HepG2 (cell line): ENCODE results near the gene ABCG5. TPM values are rescaled to one million over a fixed set of nuclear protein-coding genes. Genes with fewer than 3 reads are reported as not detected.

ENCODE experiments used
- CC2D1A ChIP-seq: sonication (generic); formaldehyde crosslinking; IDR thresholded peaks from 2 replicates; pipeline ENCODE4 v1.8.1; 2023; ENCODE audit warnings: mild to moderate bottlenecking, missing genetic modification reagents
- ETV5 ChIP-seq: IDR thresholded peaks from 2 replicates; pipeline ENCODE4 v1.6.1; 2018; ENCODE audit warnings: missing biosample characterization, missing genetic modification reagents, inconsistent platforms, borderline replicate concordance
- GATAD1 ChIP-seq: IDR thresholded peaks from 2 replicates; pipeline ENCODE4 v1.6.1; 2016; ENCODE audit warnings: missing genetic modification reagents, missing compliant biosample characterization
- HNF1A ChIP-seq, 2 experiments: sonication (generic) in 1 of 2; formaldehyde crosslinking in 1 of 2; IDR thresholded peaks; 2 replicates each; pipeline versions ENCODE4 v1.4.0 to v1.6.1; 2016 to 2020; ENCODE audit warnings: borderline replicate concordance in 1 of 2, low read depth in 1 of 2, mild to moderate bottlenecking in 1 of 2, missing genetic modification reagents in 1 of 2
- HNRNPLL ChIP-seq: fragments of 200-400 bp; formaldehyde crosslinking; IDR thresholded peaks from 2 replicates; pipeline ENCODE4 v1.6.1; 2017; ENCODE audit warnings: mild to moderate bottlenecking, low read depth, low read length; ENCODE audit not compliant: poor library complexity, severe bottlenecking
- HOXA3 ChIP-seq: sonication (generic); formaldehyde crosslinking; IDR thresholded peaks from 2 replicates; pipeline ENCODE4 v1.5.0; 2020; ENCODE audit warnings: missing genetic modification reagents
- KDM4B ChIP-seq: sonication (generic); formaldehyde crosslinking; IDR thresholded peaks from 2 replicates; pipeline ENCODE4 v1.4.0; 2020; ENCODE audit warnings: missing genetic modification reagents
- NFKBIZ ChIP-seq: IDR thresholded peaks from 2 replicates; pipeline ENCODE4 v1.6.1; 2018; ENCODE audit warnings: missing genetic modification reagents, missing compliant biosample characterization
- ZFP91 ChIP-seq: sonication (generic); formaldehyde crosslinking; IDR thresholded peaks from 2 replicates; pipeline ENCODE4 v1.9.0; 2022; ENCODE audit warnings: missing genetic modification reagents, mild to moderate bottlenecking, borderline replicate concordance
- ZNF276 ChIP-seq: sonication (generic); formaldehyde crosslinking; IDR thresholded peaks from 2 replicates; pipeline ENCODE4 v1.4.0; 2020; ENCODE audit warnings: mild to moderate bottlenecking, low read depth, missing genetic modification reagents
- ZNF616 ChIP-seq: sonication (generic); formaldehyde crosslinking; IDR thresholded peaks from 2 replicates; pipeline ENCODE4 v1.5.0; 2020; ENCODE audit warnings: low read depth, mild to moderate bottlenecking, missing genetic modification reagents
- ZNF749 ChIP-seq: sonication (generic); formaldehyde crosslinking; IDR thresholded peaks from 2 replicates; pipeline ENCODE4 v1.8.0; 2022; ENCODE audit warnings: mild to moderate bottlenecking, missing genetic modification reagents, moderate library complexity, borderline replicate concordance
- ZNF781 ChIP-seq: sonication (generic); formaldehyde crosslinking; IDR thresholded peaks from 2 replicates; pipeline ENCODE4 v1.5.1; 2020; ENCODE audit warnings: borderline replicate concordance, mild to moderate bottlenecking, missing genetic modification reagents; ENCODE audit errors: not compliant biosample characterization
- ZNF83 ChIP-seq: sonication (generic); formaldehyde crosslinking; IDR thresholded peaks from 2 replicates; pipeline ENCODE4 v1.4.0; 2020; ENCODE audit warnings: missing genetic modification reagents, mild to moderate bottlenecking, borderline replicate concordance
- polyA plus RNA-seq, 8 experiments: library from polyadenylated mRNA; depleted of rRNA in 3 of 8; stranded (reverse) in 7 of 8; unstranded in 1 of 8; fragments of >200 nt; fragmentation: Illumina TruSeq in 4 of 8; extraction: Trizol in 4 of 8; gene quantifications; 2 replicates each; pipeline versions ENCODE4 v1.2.1 to v1.2.3, GENCODE V29; 2011 to 2016; ENCODE audit warnings: low read depth in 4 of 8, missing spikeins in 1 of 8, mixed read lengths in 1 of 8; ENCODE audit not compliant: insufficient read depth in 1 of 8
- total RNA-seq, 5 experiments: library from RNA; depleted of rRNA; stranded (reverse); fragments of >200 nt; fragmentation: Illumina TruSeq; extraction: Trizol; gene quantifications; 2 replicates each; pipeline ENCODE4 v1.2.3, GENCODE V29; 2016; ENCODE audit warnings: low read depth in 1 of 5
- TF ChIP-seq, protein P1 (sequence below): IDR thresholded peaks from 2 replicates; pipeline ENCODE4 v1.6.1; 2016; ENCODE audit warnings: missing compliant biosample characterization, missing genetic modification reagents, borderline replicate concordance
- TF ChIP-seq, protein P2 (sequence below): sonication (generic); formaldehyde crosslinking; conservative IDR thresholded peaks from 2 replicates; pipeline ENCODE4 v1.5.0; 2020; ENCODE audit warnings: missing genetic modification reagents

The ABCG5 gene
- total and polyA plus RNA-seq, 2 of the 13 experiments (the other 11 are each of a cell fraction or from before 2014, with no cell fraction given): 15.1 to 39.0 TPM

DNA sequence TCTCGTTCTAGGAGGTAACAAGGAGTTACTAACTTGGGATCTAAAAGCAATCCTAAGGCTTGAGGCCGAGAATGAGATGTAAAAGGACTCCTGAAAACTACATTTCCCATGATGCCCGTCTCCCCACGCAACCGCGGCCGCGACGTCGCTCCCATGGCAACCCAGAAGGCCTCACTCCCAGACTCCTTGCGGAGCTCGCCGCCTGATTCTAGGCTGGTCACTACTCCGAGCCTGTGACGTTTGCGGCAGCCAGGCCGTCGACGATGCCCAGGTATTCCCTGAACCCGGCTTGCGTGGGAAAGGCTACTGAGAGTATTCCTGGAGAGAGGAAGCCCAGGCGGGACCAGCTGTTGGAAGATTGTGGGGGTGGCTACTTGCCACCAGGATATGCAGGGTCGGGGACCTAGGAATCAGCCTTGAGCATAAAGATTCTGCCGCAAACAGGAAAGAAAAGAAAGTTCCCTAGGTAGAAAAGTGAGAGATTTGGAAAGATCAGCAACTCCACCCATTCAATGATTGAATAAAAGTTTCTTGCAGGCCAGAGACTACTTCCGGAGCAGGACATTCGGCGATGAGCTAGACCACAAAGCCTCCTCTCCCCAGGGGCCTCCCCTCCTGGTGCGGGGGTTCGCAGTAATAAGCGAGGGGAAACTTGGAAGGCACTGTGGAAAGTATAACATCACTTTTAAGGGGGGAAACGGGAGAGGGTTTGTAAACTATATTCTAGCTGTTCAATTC lies 64.6 kb downstream of the ABCG5 start, which contains the start of gene DYNC2LI1 (continued):
- TF ChIP-seq HNF1A (IDR thresholded peaks at IDR 0.05; ENCODE audit: low read depth) (0 out of 2 replicates have a peak, but pooled peaks have one; percentile 11), HNF1A (CRISPR knock-in tag; IDR thresholded peaks at IDR 0.05; ENCODE audit: borderline replicate concordance) (no peak), ETV5 (CRISPR knock-in tag) (peak; percentile 60; the same call in 1 of the 2 replicates), HNRNPLL (peak; percentile 81), CC2D1A (CRISPR knock-in tag) (peak; percentile 92; the same call in 1 of the 2 replicates), ZFP91 (CRISPR knock-in tag) (peak; percentile 89; the same call in 1 of the 2 replicates), ZNF781 (CRISPR knock-in tag) (peak; percentile 60), HOXA3 (CRISPR knock-in tag) (peak; percentile 87), NFKBIZ (peak; percentile 84; the same call in 1 of the 2 replicates), KDM4B (peak; percentile 30; the same call in 1 of the 2 replicates), ZNF276 (CRISPR knock-in tag) (peak; percentile 42; the same call in 1 of the 2 replicates), ZNF616 (no peak), ZNF749 (CRISPR knock-in tag) (0 out of 2 replicates have a peak, but pooled peaks have one; percentile 41), GATAD1 (CRISPR knock-in tag) (peak; percentile 84), ZNF83 (no peak)
- TF ChIP-seq, protein P1, sequence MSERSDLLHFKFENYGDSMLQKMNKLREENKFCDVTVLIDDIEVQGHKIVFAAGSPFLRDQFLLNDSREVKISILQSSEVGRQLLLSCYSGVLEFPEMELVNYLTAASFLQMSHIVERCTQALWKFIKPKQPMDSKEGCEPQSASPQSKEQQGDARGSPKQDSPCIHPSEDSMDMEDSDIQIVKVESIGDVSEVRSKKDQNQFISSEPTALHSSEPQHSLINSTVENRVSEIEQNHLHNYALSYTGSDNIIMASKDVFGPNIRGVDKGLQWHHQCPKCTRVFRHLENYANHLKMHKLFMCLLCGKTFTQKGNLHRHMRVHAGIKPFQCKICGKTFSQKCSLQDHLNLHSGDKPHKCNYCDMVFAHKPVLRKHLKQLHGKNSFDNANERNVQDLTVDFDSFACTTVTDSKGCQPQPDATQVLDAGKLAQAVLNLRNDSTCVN: peak; percentile 83
- TF ChIP-seq, protein P2, sequence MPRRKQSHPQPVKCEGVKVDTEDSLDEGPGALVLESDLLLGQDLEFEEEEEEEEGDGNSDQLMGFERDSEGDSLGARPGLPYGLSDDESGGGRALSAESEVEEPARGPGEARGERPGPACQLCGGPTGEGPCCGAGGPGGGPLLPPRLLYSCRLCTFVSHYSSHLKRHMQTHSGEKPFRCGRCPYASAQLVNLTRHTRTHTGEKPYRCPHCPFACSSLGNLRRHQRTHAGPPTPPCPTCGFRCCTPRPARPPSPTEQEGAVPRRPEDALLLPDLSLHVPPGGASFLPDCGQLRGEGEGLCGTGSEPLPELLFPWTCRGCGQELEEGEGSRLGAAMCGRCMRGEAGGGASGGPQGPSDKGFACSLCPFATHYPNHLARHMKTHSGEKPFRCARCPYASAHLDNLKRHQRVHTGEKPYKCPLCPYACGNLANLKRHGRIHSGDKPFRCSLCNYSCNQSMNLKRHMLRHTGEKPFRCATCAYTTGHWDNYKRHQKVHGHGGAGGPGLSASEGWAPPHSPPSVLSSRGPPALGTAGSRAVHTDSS (CRISPR knock-in tag): no peak
